B cell (primary cell): ENCODE data around the gene NAALADL1. TPM values are rescaled to one million over a fixed set of nuclear protein-coding genes. Genes with fewer than 3 reads are reported as not detected.
A peak's percentile ranks its signal among the peaks of the same experiment; 100 is the strongest.

ENCODE experiments used
- ATAC-seq: fragments of 200-7000 bp; cut with Tn5 transposase; one replicate; pipeline ENCODE4 v1.10.0; 2021; ENCODE audit warnings: low read depth, mild to moderate bottlenecking, moderate number of reproducible peaks, moderate library complexity
- CTCF ChIA-PET: fragments of 350-600 bp; sonication (Branson Sonifier 250); formaldehyde crosslinking; loops from one replicate; lab custom pipeline; 2021; ENCODE audit warnings: antibody characterized with exemption, inconsistent platforms; lab: Charles Lee
- POLR2A ChIA-PET: fragments of 350-600 bp; sonication (Branson Sonifier 250); formaldehyde crosslinking; loops from one replicate; lab custom pipeline; 2021; ENCODE audit warnings: antibody characterized with exemption; lab: Charles Lee
- DNase-seq: peaks from one replicate; pipeline ENCODE4 v3.0.0; 2013
- H2AFZ ChIP-seq: 2 replicates; pipeline ENCODE4 v1.6.1; 2012; ENCODE audit warnings: mild to moderate bottlenecking, low read depth, low read length; ENCODE audit not compliant: insufficient read depth, poor library complexity, severe bottlenecking
- H3K27ac ChIP-seq, 2 donors: 1 replicate in 1 of 2; 2 replicates in 1 of 2; pipeline ENCODE4 v1.5.1; 2012 to 2013; ENCODE audit warnings: low read length in 2 of 2, mild to moderate bottlenecking in 2 of 2, moderate library complexity in 1 of 2
- H3K27me3 ChIP-seq, 4 experiments: fragments of 200-600 bp in 1 of 4; sonication (generic) in 1 of 4; replicated peaks in 1 of 4; 1 replicate in 2 of 4; 2 replicates in 2 of 4; pipeline versions ENCODE4 v1.6.1 to v1.7.0; 2013 to 2016; ENCODE audit warnings: low read length in 3 of 4, mild to moderate bottlenecking in 2 of 4, mixed read lengths in 1 of 4, moderate library complexity in 1 of 4; ENCODE audit not compliant: insufficient read depth in 4 of 4, control insufficient read depth in 3 of 4; ENCODE audit errors: control extremely low read depth in 1 of 4
- H3K36me3 ChIP-seq, 2 experiments: replicated peaks in 1 of 2; 1 replicate in 1 of 2; 2 replicates in 1 of 2; pipeline versions ENCODE4 v1.6.1 to v1.7.1; 2013; ENCODE audit warnings: low read length in 1 of 2; ENCODE audit not compliant: insufficient read depth in 2 of 2, control insufficient read depth in 1 of 2; ENCODE audit errors: control extremely low read depth in 1 of 2, extremely low read depth in 1 of 2
- H3K4me1 ChIP-seq, 2 donors: fragments of 200-600 bp in 1 of 2; sonication (generic) in 1 of 2; 1 replicate in 1 of 2; 2 replicates in 1 of 2; pipeline versions ENCODE4 v1.5.1 to v1.6.1; 2013 to 2017; ENCODE audit warnings: low read length in 2 of 2; ENCODE audit not compliant: control insufficient read depth in 2 of 2, insufficient read depth in 2 of 2
- H3K4me2 ChIP-seq: replicated peaks from 2 replicates; pipeline ENCODE3; 2012; ENCODE audit warnings: mild to moderate bottlenecking, low read depth, low read length; ENCODE audit not compliant: poor library complexity, severe bottlenecking
- H3K4me3 ChIP-seq, 5 experiments: fragments of 200-600 bp in 1 of 5; sonication (generic) in 1 of 5; 1 replicate in 3 of 5; 2 replicates in 2 of 5; pipeline versions ENCODE4 v1.5.1 to v1.7.0; 2011 to 2016; ENCODE audit warnings: low read length in 4 of 5, mild to moderate bottlenecking in 4 of 5, low read depth in 2 of 5, control low read depth in 1 of 5, moderate library complexity in 1 of 5; ENCODE audit not compliant: insufficient read depth in 1 of 5; ENCODE audit errors: control extremely low read depth in 1 of 5, extremely low read depth in 1 of 5
- H3K79me2 ChIP-seq: fragments of 200-600 bp; sonication (generic); one replicate; pipeline ENCODE4 v1.6.0; 2016; ENCODE audit warnings: low read length; ENCODE audit not compliant: control insufficient read depth, insufficient read depth
- H3K9ac ChIP-seq: fragments of 200-600 bp; sonication (generic); 2 replicates; pipeline ENCODE4 v1.6.1; 2017; ENCODE audit warnings: mild to moderate bottlenecking, low read length, moderate library complexity
- H3K9me3 ChIP-seq, 3 donors: one replicate each; pipeline versions ENCODE4 v1.6.1 to v1.7.1; 2013; ENCODE audit warnings: low read length in 2 of 3; ENCODE audit not compliant: control insufficient read depth in 2 of 3, insufficient read depth in 1 of 3; ENCODE audit errors: control extremely low read depth in 1 of 3
- H4K20me1 ChIP-seq: 2 replicates; pipeline ENCODE4 v1.6.0; 2012; ENCODE audit warnings: mild to moderate bottlenecking, low read length; ENCODE audit not compliant: insufficient read depth, control insufficient read depth, poor library complexity, severe bottlenecking
- H3K27ac Mint-ChIP-seq: one replicate; pipeline ENCODE4 v1.8.0; 2021; ENCODE audit warnings: mixed read lengths
- H3K27me3 Mint-ChIP-seq: one replicate; pipeline ENCODE4 v1.8.0; 2021; ENCODE audit warnings: mixed read lengths
- H3K4me1 Mint-ChIP-seq: one replicate; pipeline ENCODE4 v1.8.0; 2021; ENCODE audit warnings: mixed read lengths
- H3K4me3 Mint-ChIP-seq: one replicate; pipeline ENCODE4 v1.8.0; 2021; ENCODE audit warnings: mixed read lengths
- H3K9me3 Mint-ChIP-seq: one replicate; pipeline ENCODE4 v1.8.0; 2022; ENCODE audit warnings: mixed read lengths; ENCODE audit not compliant: insufficient read depth
- EZH2 ChIP-seq: IDR thresholded peaks from 2 replicates; pipeline ENCODE4 v1.6.1; 2012; ENCODE audit warnings: borderline replicate concordance, low read depth, mild to moderate bottlenecking, moderate library complexity, low read length; ENCODE audit not compliant: insufficient read depth, poor library complexity, severe bottlenecking
- WGBS: methylation state at CpG from one replicate; pipeline ENCODE4 v1.1.5; 2013; ENCODE audit warnings: missing lambda C conversion rate; ENCODE audit not compliant: insufficient coverage; 5-methylcytosine and 5-hydroxymethylcytosine counted together
- intact Hi-C: fragments of 100-400 bp; cut with micrococcal nuclease; formaldehyde crosslinking; loops from one replicate; pipeline ENCODE4 v1.10.0; 2022
- polyA plus RNA-seq: library from polyadenylated mRNA; depleted of rRNA; stranded (reverse); fragments of >200 nt; gene quantifications from 2 replicates; pipeline ENCODE4 v1.2.3, GENCODE V29; 2012
- total RNA-seq, 2 donors: library from RNA; stranded (reverse); fragments of 120-200 nt in 1 of 2; gene quantifications; 1 replicate in 1 of 2; 2 replicates in 1 of 2; pipeline versions ENCODE4 v1.2.3 to v1.2.4, GENCODE V29; 2013 to 2022
- TF ChIP-seq, protein P1 (sequence below): fragments of 200-600 bp; IDR thresholded peaks from one replicate; pipeline ENCODE4 v1.8.0; 2022; ENCODE audit warnings: antibody characterized with exemption, mild to moderate bottlenecking

NAALADL1 gene
- total and polyA plus RNA-seq, 2 donors (not counting 1 experiment from before 2014, with no cell fraction given): 23.0 to 40.2 TPM

- Histone ChIP-seq H3K4me3 (peak overlapping the region; percentile 50 to 80 (median 75)), H3K9me3 (no peaks in the 10 kb centered on the region), H3K27me3 (no peaks in the 10 kb centered on the region), H3K4me1 (peaks cover 7 to 22% of the 10 kb centered on the region in 2 donors), H4K20me1 (no peaks in the 10 kb centered on the region), H3K27ac (peak overlapping the region; percentile 67 to 72), H3K4me2 (peak overlapping the region; percentile 96), H3K36me3 (peaks cover 0 to 18% of the 10 kb centered on the region in 2 experiments), H3K79me2 (peaks cover 10% of the 10 kb centered on the region), H2AFZ (peak overlapping the region; percentile 90), H3K9ac (peak overlapping the region; percentile 73)
- ChIA-PET CTCF (interaction anchor here (0.5 to 2.3 kb wide), 7 partner anchors 10 to 236 kb away, joined by 3 to 17 read pairs (median 4); partner anchors contain the start of genes ARL2, CDCA5, SNX15 and VPS51), POLR2A (interaction anchor here (0.6 to 1.4 kb wide), 7 partner anchors 13 to 1152 kb away, joined by 3 to 7 read pairs (median 4); partner anchors contain the start of genes FAU, MRPL49, SNX15 and TM7SF2)
- no peaks in the 10 kb centered on the region for H3K9me3 Mint-ChIP-seq
- no peaks in the 10 kb centered on the region for H3K27me3 Mint-ChIP-seq
- H3K4me1 Mint-ChIP-seq: peaks cover 14% of the 10 kb centered on the region
- H3K4me3 Mint-ChIP-seq: peak overlapping the region; percentile 95
- TF ChIP-seq, protein P1, sequence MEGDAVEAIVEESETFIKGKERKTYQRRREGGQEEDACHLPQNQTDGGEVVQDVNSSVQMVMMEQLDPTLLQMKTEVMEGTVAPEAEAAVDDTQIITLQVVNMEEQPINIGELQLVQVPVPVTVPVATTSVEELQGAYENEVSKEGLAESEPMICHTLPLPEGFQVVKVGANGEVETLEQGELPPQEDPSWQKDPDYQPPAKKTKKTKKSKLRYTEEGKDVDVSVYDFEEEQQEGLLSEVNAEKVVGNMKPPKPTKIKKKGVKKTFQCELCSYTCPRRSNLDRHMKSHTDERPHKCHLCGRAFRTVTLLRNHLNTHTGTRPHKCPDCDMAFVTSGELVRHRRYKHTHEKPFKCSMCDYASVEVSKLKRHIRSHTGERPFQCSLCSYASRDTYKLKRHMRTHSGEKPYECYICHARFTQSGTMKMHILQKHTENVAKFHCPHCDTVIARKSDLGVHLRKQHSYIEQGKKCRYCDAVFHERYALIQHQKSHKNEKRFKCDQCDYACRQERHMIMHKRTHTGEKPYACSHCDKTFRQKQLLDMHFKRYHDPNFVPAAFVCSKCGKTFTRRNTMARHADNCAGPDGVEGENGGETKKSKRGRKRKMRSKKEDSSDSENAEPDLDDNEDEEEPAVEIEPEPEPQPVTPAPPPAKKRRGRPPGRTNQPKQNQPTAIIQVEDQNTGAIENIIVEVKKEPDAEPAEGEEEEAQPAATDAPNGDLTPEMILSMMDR: no peak
- TF ChIP-seq EZH2: no peak
- intact Hi-C loops: loop anchor here (1.0 to 10.0 kb wide), 5 partner anchors 13 to 484 kb away; partner anchors contain the start of genes CDCA5, SCYL1, SNX15 and SYVN1
- whole genome bisulfite sequencing: 40% methylated on average over 7 of the region's 7 CpGs
- ATAC-seq: no peak
- no peak for DNase-seq
- peak overlapping the region; percentile 96 for H3K27ac Mint-ChIP-seq
Observed at GRCh38 chr11:65040520-65040846, 17.9 kb downstream of the NAALADL1 start.

GRCh38 chr11:65036931-65037330 lies 21.4 kb downstream of the NAALADL1 start:
- no peak for DNase-seq
- peaks cover 7% of the 10 kb centered on the region for H3K4me1 Mint-ChIP-seq
- no peak overlapping the region for H3K9ac ChIP-seq
- CTCF ChIA-PET: interaction anchor here (1.2 kb wide), 1 partner anchor 22 kb away, joined by 3 read pairs; no protein-coding TSS in a partner anchor
- no peaks in the 10 kb centered on the region for H3K27me3 Mint-ChIP-seq
- POLR2A ChIA-PET: interaction anchor here (0.6 kb wide), 1 partner anchor 11 kb away, joined by 3 read pairs; no protein-coding TSS in a partner anchor
- peaks cover 2 to 22% of the 10 kb centered on the region in 2 experiments for H3K36me3 ChIP-seq
- ATAC-seq: no peak
- no peaks in the 10 kb centered on the region for H3K9me3 ChIP-seq
- H4K20me1 ChIP-seq: peaks cover 5% of the 10 kb centered on the region
- intact Hi-C loops: no loop called here
- no peak for TF ChIP-seq EZH2
- TF ChIP-seq, protein P1: no peak
- H3K4me2 ChIP-seq: no peak overlapping the region
- H2AFZ ChIP-seq: no peak overlapping the region
- H3K27me3 ChIP-seq: no peaks in the 10 kb centered on the region
- H3K9me3 Mint-ChIP-seq: no peaks in the 10 kb centered on the region
- H3K79me2 ChIP-seq: peaks cover 5% of the 10 kb centered on the region
- no CpG with 5 or more reads among the region's 6 CpGs for WGBS
- H3K27ac Mint-ChIP-seq: no peak overlapping the region
- no peak overlapping the region for H3K4me3 ChIP-seq
- H3K4me3 Mint-ChIP-seq: no peak overlapping the region
- no peak overlapping the region for H3K27ac ChIP-seq
- H3K4me1 ChIP-seq: peaks cover 7 to 17% of the 10 kb centered on the region in 2 donors
